ENCODE data around the gene PKN1. TPM values are rescaled to one million over a fixed set of nuclear protein-coding genes. Genes with fewer than 3 reads are reported as not detected.

PKN1 gene
- total and polyA plus RNA-seq, 9 of the 15 experiments (the other 6 are each of a cell fraction or from before 2014, with no cell fraction given) = 0.30 to 228 (median 77.5) TPM

GRCh38 chr19:14425696-14426138 lies 7.4 kb upstream of the PKN1 start (continued):
- TF ChIP-seq TSHZ1 (CRISPR knock-in tag; IDR thresholded peaks at IDR 0.05) = no peak
- TF ChIP-seq SMARCA4 (IDR thresholded peaks at IDR 0.05) = peak; percentile 74
- TF ChIP-seq E2F3 (CRISPR knock-in tag; IDR thresholded peaks at IDR 0.05) = no peak
- TF ChIP-seq ZKSCAN3 (CRISPR knock-in tag; IDR thresholded peaks at IDR 0.05) = no peak
- no peak for TF ChIP-seq KLF6 (CRISPR knock-in tag; IDR thresholded peaks at IDR 0.05; ENCODE audit: borderline replicate concordance)
- no peak for TF ChIP-seq PYGO2 (tag; IDR thresholded peaks at IDR 0.05)
- no peak for TF ChIP-seq ZNF57 (CRISPR knock-in tag; IDR thresholded peaks at IDR 0.05)
- TF ChIP-seq POLR2B (IDR thresholded peaks at IDR 0.05; ENCODE audit: low read depth, partially characterized antibody) = no peak
- no peak for TF ChIP-seq HLTF (IDR thresholded peaks at IDR 0.05)
- peak; percentile 66; the same call in 1 of the 2 replicates for TF ChIP-seq JUND (IDR thresholded peaks at IDR 0.05; ENCODE audit: borderline replicate concordance, low read depth, low read length)
- peak; percentile 66; the same call in 1 of the 3 replicates for TF ChIP-seq JUND (tag; IDR thresholded peaks at IDR 0.05; ENCODE audit: borderline replicate concordance, low read depth, low read length)
- TF ChIP-seq TEAD4 (IDR thresholded peaks at IDR 0.05; ENCODE audit: low read length) = peak; percentile 80
- no peak for TF ChIP-seq TEAD4 (CRISPR knock-in tag; IDR thresholded peaks at IDR 0.05; ENCODE audit: borderline replicate concordance)
- TF ChIP-seq ETV5 (CRISPR knock-in tag; IDR thresholded peaks at IDR 0.05; ENCODE audit: low read depth) = no peak
- no peak for TF ChIP-seq HIVEP1 (CRISPR knock-in tag; IDR thresholded peaks at IDR 0.05)
- no peak for TF ChIP-seq MAFK (IDR thresholded peaks at IDR 0.05; ENCODE audit: low read length)
- no peak for TF ChIP-seq SNAPC5 (CRISPR knock-in tag; IDR thresholded peaks at IDR 0.05)
- TF ChIP-seq ZBTB33 (CRISPR knock-in tag; IDR thresholded peaks at IDR 0.05) = no peak
- no peak for TF ChIP-seq ZBTB9 (CRISPR knock-in tag; IDR thresholded peaks at IDR 0.05)
- peak in 1 of 2 experiments; percentile 73; a peak in 1 of 4 replicates for TF ChIP-seq ZNF639 (CRISPR knock-in tag; conservative IDR thresholded peaks at IDR 0.05 in 1 of 2, IDR thresholded peaks at IDR 0.05 in 1 of 2)
